Thyroid gland (tissue), 4 donors: Measurements from ENCODE around the gene CCDC107.

Source experiments
- CTCF ChIP-seq, 6 experiments: fragments of 200-600 bp in 3 of 6; fragments of 450-650 bp in 3 of 6; sonication (generic) in 3 of 6; IDR thresholded peaks; one replicate each; pipeline ENCODE4 v1.5.1; 2016 to 2019; ENCODE audit warnings: antibody characterized with exemption in 6 of 6, mild to moderate bottlenecking in 2 of 6, inconsistent platforms in 1 of 6, moderate library complexity in 1 of 6
- POLR2A ChIP-seq, 2 donors: fragments of 450-650 bp; IDR thresholded peaks; one replicate each; pipeline ENCODE4 v1.6.1; 2017; ENCODE audit warnings: antibody characterized with exemption in 2 of 2, mild to moderate bottlenecking in 2 of 2, moderate library complexity in 1 of 2

DNA sequence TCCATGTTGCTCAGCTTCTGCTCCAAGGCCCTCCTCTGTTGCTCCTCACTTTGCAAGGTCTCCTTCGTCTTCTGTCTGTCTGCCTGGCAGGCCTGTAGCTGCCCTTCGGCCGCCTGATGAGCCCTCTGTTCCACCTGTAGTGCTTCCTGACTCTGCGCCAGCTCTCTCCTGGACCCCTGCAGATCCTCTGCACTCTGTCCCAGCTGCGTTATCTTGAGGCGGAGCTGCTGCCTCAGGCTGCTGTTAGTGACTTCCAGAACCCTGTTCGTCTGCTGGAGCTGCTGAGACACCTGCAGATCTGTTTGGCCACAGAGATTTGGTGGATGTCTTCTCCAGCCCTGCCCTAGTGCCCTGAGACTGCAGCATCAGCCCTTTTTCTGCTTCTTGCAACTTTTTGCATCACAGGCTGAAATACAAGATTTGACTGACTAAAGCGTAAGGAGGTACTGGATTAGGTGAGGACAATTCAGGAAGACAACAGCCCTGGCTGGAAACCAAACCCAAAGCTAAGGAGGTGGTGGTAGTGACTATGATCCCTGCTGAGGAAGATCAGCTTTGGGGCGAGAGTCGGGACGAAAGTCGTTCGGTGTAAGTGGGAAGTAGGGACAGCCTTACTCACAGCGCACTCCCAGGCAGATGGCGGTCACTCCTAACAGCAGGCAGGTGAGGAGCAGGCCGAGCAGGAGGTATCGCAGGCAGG is 42.0 kb upstream of the CCDC107 start:
- TF ChIP-seq POLR2A (IDR thresholded peaks at IDR 0.05) (no peak), CTCF (IDR thresholded peaks at IDR 0.05) (no peak)
